Astrocyte of the cerebellum (primary cell): ENCODE data around the gene LSM3.
"Not testable (repeated sequence)": the region's sequence is repeated elsewhere in the genome, so short reads cannot be mapped to it uniquely, and the experiment has no call there.

ENCODE experiments used
- DNase-seq: peaks from one replicate; pipeline ENCODE4 v3.0.0-alpha.2; 2011; ENCODE audit warnings: low read depth
- H3K4me3 ChIP-seq: 2 replicates; pipeline ENCODE4 v1.5.1; 2011; ENCODE audit warnings: mild to moderate bottlenecking, low read depth, low read length, moderate library complexity
- CTCF ChIP-seq: IDR thresholded peaks from 2 replicates; pipeline ENCODE4 v1.5.1; 2012; ENCODE audit warnings: low read length, low read depth, moderate library complexity, mild to moderate bottlenecking; ENCODE audit errors: missing control alignments
- in situ Hi-C: cut with HindIII; loops from 2 replicates; pipeline ENCODE4 v1.10.0; 2017; ENCODE audit warnings: low sequenced_read_pairs

The LSM3 gene

GRCh38 chr3:14225421-14225820 is 46.8 kb downstream of the LSM3 start:
- in situ Hi-C loops = no loop called here
- no peak overlapping the region for H3K4me3 ChIP-seq
- no peak for TF ChIP-seq CTCF
- no peak for DNase-seq

GRCh38 chr3:14226351-14226750 is 47.7 kb downstream of the LSM3 start:
- H3K4me3 ChIP-seq, DNase-seq, in situ Hi-C loops: not testable (repeated sequence)

- no peak overlapping the region for H3K4me3 ChIP-seq
- TF ChIP-seq CTCF = no peak
- no peak for DNase-seq
- in situ Hi-C loops = no loop called here
Observed at GRCh38 chr3:14227856-14228255, 49.2 kb downstream of the LSM3 start.

- no peak for DNase-seq
- no peak for TF ChIP-seq CTCF
- in situ Hi-C loops = no loop called here
- no peak overlapping the region for H3K4me3 ChIP-seq
Observed at GRCh38 chr3:14228681-14229470, 50.3 kb downstream of the LSM3 start.

DNA sequence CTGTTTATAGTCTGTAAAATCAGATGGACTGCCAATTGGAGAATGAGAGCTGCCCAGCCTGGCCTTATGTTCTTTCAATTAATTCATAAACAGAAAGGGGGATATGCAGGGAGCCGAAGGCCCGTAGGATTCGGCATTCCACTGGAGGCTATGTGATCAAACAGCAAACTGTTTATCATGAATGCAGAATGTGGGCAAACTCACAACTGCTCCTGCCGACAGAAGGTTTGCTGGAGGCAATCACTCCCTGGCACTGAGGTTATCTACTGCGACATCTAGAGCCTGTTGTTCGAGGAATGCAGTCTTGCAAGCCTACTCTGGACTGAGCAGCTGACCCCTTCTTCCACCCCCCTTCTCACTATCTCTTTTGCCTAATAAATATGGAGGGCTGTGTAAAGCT is 51.1 kb downstream of the LSM3 start:
- in situ Hi-C loops, DNase-seq, H3K4me3 ChIP-seq: not testable (repeated sequence)

DNA sequence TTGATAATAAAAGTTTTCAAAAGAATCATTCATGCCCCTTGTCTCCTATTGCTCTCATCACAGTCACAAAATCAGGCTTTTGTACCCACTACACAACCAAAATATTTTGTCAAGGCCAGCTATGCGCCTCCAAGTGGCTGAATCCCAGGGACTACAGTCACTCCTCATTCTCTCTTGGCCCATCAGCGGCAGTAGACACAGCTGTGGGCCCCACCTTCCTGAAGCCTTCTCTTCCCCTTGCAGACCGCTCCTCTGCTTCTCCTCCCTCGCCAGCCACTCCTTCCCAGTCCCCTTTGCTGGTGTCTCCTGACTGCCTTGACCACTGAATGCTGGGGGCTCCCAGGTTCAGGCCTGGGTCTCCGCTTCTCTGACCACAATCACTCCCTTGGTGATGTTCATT is 52.1 kb downstream of the LSM3 start:
- TF ChIP-seq CTCF = no peak
- in situ Hi-C loops = no loop called here
- no peak overlapping the region for H3K4me3 ChIP-seq
- DNase-seq = no peak

- in situ Hi-C loops = no loop called here
- no peak for TF ChIP-seq CTCF
- H3K4me3 ChIP-seq = no peak overlapping the region
- no peak for DNase-seq
Observed at GRCh38 chr3:14231145-14231990, 52.8 kb downstream of the LSM3 start.
